Gastrocnemius medialis (tissue), 4 donors: ENCODE results near the gene IDUA.

ENCODE experiments used
- POLR2A ChIP-seq, 2 donors: fragments of 450-650 bp; IDR thresholded peaks; one replicate each; pipeline ENCODE4 v1.6.1; 2017; ENCODE audit warnings: antibody characterized with exemption in 2 of 2, mild to moderate bottlenecking in 2 of 2, moderate library complexity in 2 of 2
- TF ChIP-seq, protein P1 (sequence below), 5 experiments: fragments of 450-650 bp in 3 of 5; fragments of 200-600 bp in 2 of 5; sonication (generic) in 2 of 5; IDR thresholded peaks in 4 of 5; conservative IDR thresholded peaks in 1 of 5; 1 replicate in 4 of 5; 2 replicates in 1 of 5; pipeline ENCODE4 v1.5.1; 2016 to 2019; ENCODE audit warnings: antibody characterized with exemption in 5 of 5, mild to moderate bottlenecking in 3 of 5, moderate library complexity in 3 of 5

DNA sequence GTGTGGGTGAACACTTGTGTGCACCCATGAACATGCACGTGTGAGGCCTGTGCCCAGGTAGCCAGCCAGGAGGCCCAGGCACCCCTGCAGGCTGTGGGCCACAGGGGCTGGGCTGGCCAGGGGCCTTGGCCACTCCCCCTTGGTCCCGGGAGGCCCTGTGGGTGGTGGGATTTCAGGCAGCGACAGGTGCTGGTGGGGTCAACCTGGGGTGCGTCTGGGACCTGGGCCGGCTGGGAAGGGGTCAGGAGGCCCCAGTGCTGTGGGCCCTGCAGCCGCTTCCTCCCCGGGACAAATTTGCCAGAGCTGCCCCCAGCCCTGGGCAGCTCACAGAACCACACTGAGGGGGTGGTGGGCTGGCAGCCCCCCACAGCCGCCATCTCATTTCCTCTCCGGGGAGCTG is 32.5 kb downstream of the IDUA start:
- TF ChIP-seq POLR2A (IDR thresholded peaks at IDR 0.05): no peak
- TF ChIP-seq, protein P1, sequence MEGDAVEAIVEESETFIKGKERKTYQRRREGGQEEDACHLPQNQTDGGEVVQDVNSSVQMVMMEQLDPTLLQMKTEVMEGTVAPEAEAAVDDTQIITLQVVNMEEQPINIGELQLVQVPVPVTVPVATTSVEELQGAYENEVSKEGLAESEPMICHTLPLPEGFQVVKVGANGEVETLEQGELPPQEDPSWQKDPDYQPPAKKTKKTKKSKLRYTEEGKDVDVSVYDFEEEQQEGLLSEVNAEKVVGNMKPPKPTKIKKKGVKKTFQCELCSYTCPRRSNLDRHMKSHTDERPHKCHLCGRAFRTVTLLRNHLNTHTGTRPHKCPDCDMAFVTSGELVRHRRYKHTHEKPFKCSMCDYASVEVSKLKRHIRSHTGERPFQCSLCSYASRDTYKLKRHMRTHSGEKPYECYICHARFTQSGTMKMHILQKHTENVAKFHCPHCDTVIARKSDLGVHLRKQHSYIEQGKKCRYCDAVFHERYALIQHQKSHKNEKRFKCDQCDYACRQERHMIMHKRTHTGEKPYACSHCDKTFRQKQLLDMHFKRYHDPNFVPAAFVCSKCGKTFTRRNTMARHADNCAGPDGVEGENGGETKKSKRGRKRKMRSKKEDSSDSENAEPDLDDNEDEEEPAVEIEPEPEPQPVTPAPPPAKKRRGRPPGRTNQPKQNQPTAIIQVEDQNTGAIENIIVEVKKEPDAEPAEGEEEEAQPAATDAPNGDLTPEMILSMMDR (IDR thresholded peaks at IDR 0.05 in 4 of 5, conservative IDR thresholded peaks at IDR 0.05 in 1 of 5): no peak
